GM21390 (cell line): ENCODE measurements around the gene CORT.
"Not testable (repeated sequence)": the region's sequence is repeated elsewhere in the genome, so short reads cannot be mapped to it uniquely, and the experiment has no call there.

ENCODE experiments used
- ATAC-seq: cut with Tn5 transposase; IDR thresholded peaks from one replicate; pipeline ENCODE4 v1.9.1; 2021; ENCODE audit not compliant: unreplicated experiment

CORT gene

GRCh38 chr1:10437052-10437451, 12.8 kb upstream of the CORT start:
- ATAC-seq, result no peak

- ATAC-seq, result no peak
Observed at GRCh38 chr1:10438677-10439163, 11.1 kb upstream of the CORT start.

GRCh38 chr1:10440305-10440704, 9.5 kb upstream of the CORT start:
- ATAC-seq, result no peak

DNA sequence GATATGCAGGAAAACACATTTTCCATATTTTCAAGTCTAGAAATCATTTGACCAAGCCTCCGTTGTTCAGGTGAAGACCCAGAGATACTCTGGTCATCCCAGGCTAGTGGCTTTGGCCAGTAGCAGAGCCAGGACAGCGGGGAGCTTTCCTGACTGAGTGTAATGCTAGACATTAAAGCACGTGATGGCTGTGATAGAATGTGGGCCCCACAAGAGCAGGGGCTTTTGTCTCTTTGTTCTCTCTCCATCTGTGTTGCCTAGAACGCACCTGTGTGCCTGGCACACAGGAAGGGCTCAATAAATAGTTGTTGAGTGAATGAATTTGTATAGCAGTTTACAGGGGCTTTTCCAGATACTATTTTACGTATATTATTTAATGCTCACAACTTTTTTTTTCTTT, 9.0 kb upstream of the CORT start:
- no peak for ATAC-seq

DNA sequence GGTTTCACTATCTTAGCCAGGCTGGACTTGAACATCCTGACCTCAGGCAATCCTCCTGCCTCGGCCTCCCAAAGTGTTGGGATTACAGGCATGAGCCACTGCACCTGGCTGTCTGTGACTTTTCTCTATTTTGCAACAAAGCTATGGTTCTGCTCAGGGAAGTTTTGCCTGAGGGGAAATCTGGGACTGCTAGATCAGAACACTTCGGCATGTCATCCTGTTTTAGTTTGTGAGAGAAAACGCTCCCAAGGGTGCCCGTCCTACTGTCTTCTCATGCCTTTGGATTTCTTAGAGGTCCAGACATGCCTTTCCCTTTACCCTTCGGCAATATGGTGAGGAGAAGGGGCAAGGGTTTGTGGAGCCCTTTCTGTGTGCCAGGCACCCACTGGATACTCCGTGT, 5.6 kb upstream of the CORT start:
- ATAC-seq, result no peak

GRCh38 chr1:10444795-10445397, 4.9 kb upstream of the CORT start:
- ATAC-seq, result no peak

- ATAC-seq, result no peak
Observed at GRCh38 chr1:10446790-10447422, 2.9 kb upstream of the CORT start.

DNA sequence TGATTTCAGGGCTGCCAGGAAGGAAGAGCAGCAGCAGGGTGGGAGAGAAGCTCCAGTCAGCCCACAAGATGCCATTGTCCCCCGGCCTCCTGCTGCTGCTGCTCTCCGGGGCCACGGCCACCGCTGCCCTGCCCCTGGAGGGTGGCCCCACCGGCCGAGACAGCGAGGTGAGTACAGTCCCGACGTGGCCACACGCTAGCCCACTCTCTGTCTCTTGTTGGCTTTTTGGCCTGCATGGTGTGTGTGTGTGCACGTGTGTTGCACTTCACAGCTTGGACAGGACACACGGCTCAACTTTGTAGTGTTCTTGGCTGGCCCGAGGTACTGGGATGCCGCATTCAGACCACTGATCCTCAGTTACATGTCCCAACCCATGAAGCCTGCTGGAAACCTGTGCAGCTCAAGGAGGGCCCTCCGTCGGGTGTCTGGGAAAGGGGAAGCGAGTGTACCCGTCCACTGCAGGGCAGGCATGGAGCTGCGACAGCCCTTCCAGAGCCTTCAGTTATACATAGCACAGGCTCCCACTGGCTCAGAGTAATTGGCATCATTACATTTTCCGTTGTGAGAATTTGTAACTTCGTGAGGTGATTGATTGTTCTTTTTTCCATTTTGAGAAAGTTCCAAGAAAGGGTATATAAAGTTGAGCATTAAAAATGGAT, 454 bp downstream of the CORT start:
- no peak for ATAC-seq

GRCh38 chr1:10450836-10451235, 1.0 kb downstream of the CORT start:
- no peak for ATAC-seq

DNA sequence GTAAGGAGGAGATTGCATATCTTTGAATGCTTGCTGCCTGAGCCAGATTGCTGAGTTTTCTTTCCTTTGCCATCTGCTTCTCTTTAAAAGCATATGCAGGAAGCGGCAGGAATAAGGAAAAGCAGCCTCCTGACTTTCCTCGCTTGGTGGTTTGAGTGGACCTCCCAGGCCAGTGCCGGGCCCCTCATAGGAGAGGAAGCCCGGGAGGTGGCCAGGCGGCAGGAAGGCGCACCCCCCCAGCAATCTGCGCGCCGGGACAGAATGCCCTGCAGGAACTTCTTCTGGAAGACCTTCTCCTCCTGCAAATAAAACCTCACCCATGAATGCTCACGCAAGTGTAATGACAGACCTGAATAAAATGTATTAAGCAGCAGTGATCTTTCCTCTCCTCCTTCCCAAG, 1.5 kb downstream of the CORT start:
- no peak for ATAC-seq

GRCh38 chr1:10456048-10456447, 6.2 kb downstream of the CORT start:
- no peak for ATAC-seq

- ATAC-seq, result no peak
Observed at GRCh38 chr1:10456661-10457060, 6.8 kb downstream of the CORT start.

GRCh38 chr1:10457462-10457861, 7.6 kb downstream of the CORT start:
- not testable (repeated sequence) for ATAC-seq

GRCh38 chr1:10457875-10458274, 8.0 kb downstream of the CORT start:
- ATAC-seq, result no peak

GRCh38 chr1:10459184-10459583, 9.4 kb downstream of the CORT start:
- no peak for ATAC-seq

GRCh38 chr1:10467078-10467477, 17.2 kb downstream of the CORT start:
- no peak for ATAC-seq

- no peak for ATAC-seq
Observed at GRCh38 chr1:10470043-10470442, 20.2 kb downstream of the CORT start.

DNA sequence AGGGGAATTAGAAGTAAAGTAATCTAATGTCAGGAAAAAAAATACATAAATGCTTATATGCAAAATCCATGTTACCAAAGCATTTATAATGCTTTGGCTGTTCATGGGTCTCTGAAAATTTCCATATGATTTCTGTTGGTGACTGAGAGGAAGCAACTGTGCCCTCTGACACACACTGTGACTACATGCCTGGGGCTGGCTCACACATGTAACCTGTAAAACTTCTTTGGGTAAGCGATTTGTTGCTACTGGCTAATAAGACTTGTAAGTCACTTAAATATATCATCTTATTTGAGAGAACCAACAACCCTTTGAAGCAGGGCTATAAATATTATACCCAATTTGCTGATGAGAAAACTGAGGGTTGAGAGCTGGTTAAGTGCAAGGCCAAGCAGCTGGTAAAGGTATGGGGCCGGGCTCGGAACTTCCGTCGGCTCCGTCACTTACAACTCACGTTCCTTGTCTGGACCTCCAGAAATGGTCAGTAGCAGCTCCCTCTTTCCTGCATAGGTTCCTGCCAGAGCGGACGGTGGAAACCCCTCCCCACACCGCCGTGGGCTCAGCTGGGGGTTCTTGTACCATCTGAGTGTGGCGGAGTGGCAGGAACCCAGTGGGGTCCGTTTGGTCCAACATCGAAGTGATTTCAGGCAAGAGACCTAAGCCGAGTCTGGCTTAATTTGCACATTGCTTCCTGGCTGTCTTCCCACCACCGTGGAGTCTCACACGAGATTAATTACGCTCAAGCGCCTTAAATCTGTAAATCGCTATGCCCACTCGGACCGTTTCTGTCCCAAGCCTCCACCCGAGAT, 21.8 kb downstream of the CORT start:
- ATAC-seq, result no peak

DNA sequence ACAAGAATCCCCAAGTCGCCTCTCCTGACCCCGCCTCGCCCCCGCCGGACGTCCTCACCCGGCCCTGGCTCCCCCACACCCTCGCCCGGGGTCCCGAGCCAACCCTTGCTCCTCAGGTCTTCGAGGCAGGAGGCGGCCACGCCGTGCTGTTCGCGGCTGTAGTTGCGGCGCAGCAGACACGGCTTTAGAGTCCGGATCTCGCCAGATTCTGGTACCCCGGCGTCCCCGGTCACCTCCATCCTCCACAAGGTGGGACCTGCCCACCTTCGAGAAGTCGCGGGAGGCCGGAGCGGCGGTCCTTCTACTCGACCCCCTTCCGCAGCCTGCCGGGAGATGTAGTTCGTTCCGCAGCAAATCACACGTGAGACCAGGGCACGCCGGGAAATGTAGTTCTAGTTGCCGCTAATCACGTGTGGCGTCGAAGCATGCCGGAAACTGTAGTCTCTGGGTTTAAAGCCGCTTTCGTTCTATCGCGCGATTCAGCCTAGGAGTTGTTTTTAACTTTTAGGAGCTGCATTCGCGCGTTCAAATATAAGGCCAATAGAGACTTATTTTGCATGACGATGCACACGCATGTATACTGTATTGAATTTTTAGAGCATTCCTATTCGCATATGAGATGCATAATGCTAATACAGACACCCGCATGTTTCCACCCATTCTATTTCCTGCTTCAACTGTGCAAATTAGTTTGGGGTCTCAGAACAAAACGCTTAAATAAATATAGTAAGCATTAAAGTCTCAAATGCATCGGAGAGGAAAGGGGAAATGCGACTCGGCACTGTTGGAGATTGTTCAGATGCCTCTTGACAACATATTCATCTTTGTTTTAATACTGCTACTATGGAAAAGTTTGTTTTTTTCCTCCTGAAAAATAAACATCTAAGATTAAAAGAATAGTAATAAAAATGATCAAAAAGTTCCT, 22.7 kb downstream of the CORT start, which contains the start of gene DFFA:
DFFA (minus strand) TSS at position 310 of the 925 bp plus-strand sequence; CDS start at position 239, 71 bp downstream.
- peak; percentile 76 for ATAC-seq

- no peak for ATAC-seq
Observed at GRCh38 chr1:10473145-10473765, 23.4 kb downstream of the CORT start.
